ENCODE results near the gene TACC3.

Gene TACC3

GRCh38 chr4:1760521-1761071 lies 39.3 kb downstream of the TACC3 start:
- no peak for DNase-seq (ENCODE audit: low read depth)

GRCh38 chr4:1761130-1761689 lies 39.9 kb downstream of the TACC3 start:
- no peak for DNase-seq (ENCODE audit: low read depth)

GRCh38 chr4:1762264-1763010 lies 41.1 kb downstream of the TACC3 start:
- no peak for DNase-seq (ENCODE audit: low read depth)

- DNase-seq (ENCODE audit: low read depth): no peak
Measured at GRCh38 chr4:1763070-1763549, 41.8 kb downstream of the TACC3 start.

- peak; percentile 37 for DNase-seq (ENCODE audit: low read depth)
Measured at GRCh38 chr4:1763550-1764080, 42.3 kb downstream of the TACC3 start.

GRCh38 chr4:1764670-1765069 lies 43.3 kb downstream of the TACC3 start:
- no peak for DNase-seq (ENCODE audit: low read depth)

GRCh38 chr4:1765409-1766072 lies 44.2 kb downstream of the TACC3 start:
- no peak for DNase-seq (ENCODE audit: low read depth)

GRCh38 chr4:1766106-1767060 lies 45.1 kb downstream of the TACC3 start:
- no peak for DNase-seq (ENCODE audit: low read depth)

- no peak for DNase-seq (ENCODE audit: low read depth)
Measured at GRCh38 chr4:1767061-1767769, 45.9 kb downstream of the TACC3 start.

- DNase-seq (ENCODE audit: low read depth): peak; percentile 24
Measured at GRCh38 chr4:1767770-1768366, 46.5 kb downstream of the TACC3 start.

- DNase-seq (ENCODE audit: low read depth): no peak
Measured at GRCh38 chr4:1768367-1769034, 47.2 kb downstream of the TACC3 start.

- no peak for DNase-seq (ENCODE audit: low read depth)
Measured at GRCh38 chr4:1769692-1770091, 48.4 kb downstream of the TACC3 start.

- DNase-seq (ENCODE audit: low read depth): no peak
Measured at GRCh38 chr4:1770245-1770644, 48.9 kb downstream of the TACC3 start.

GRCh38 chr4:1770791-1771231 lies 49.5 kb downstream of the TACC3 start:
- no peak for DNase-seq (ENCODE audit: low read depth)

- DNase-seq (ENCODE audit: low read depth): no peak
Measured at GRCh38 chr4:1771555-1772305, 50.4 kb downstream of the TACC3 start.

GRCh38 chr4:1772853-1773538 lies 51.7 kb downstream of the TACC3 start:
- DNase-seq (ENCODE audit: low read depth): no peak

GRCh38 chr4:1773754-1774153 lies 52.4 kb downstream of the TACC3 start:
- no peak for DNase-seq (ENCODE audit: low read depth)

GRCh38 chr4:1775731-1776500 lies 54.6 kb downstream of the TACC3 start:
- no peak for DNase-seq (ENCODE audit: low read depth)

All from amniotic epithelial cell (primary cell).